A549 (cell line): ENCODE data around the gene RAPH1. TPM values are rescaled to one million over a fixed set of nuclear protein-coding genes. Genes with fewer than 3 reads are reported as not detected.

Experiments
- ATAC-seq, 2 experiments: fragments of 200-7000 bp in 1 of 2; fragments of >200 bp in 1 of 2; cut with Nextera tagmentation in 1 of 2; cut with Tn5 transposase in 1 of 2; 3 replicates each; pipeline versions ENCODE4 v1.8.0 to v1.9.1; 2018 to 2020; ENCODE audit warnings: mild to moderate bottlenecking in 1 of 2, moderate library complexity in 1 of 2
- CTCF ChIA-PET: fragments of 300-600 bp; sonication (Branson Sonifier 250); formaldehyde crosslinking; extraction: SDS; loops from one replicate; lab custom pipeline; 2021; ENCODE audit warnings: antibody characterized with exemption, inconsistent platforms; lab: Yijun Ruan, JAX
- POLR2A ChIA-PET: fragments of 350-600 bp; formaldehyde crosslinking; extraction: SDS; loops from one replicate; lab custom pipeline; 2021; ENCODE audit warnings: antibody characterized with exemption, inconsistent platforms; lab: Yijun Ruan, JAX
- DNase-seq, 2 experiments: peaks; one replicate each; pipeline versions ENCODE4 v3.0.0 to v3.0.0-alpha.2; 2011 to 2016; ENCODE audit warnings: low read depth in 1 of 2, low spot score in 1 of 2
- FAIRE-seq: peaks from 2 replicates; lab custom pipeline; 2011; peaks lifted over from hg19 to GRCh38; lab: Jason Lieb, UNC
- H3K27ac ChIP-seq, 2 experiments: fragments of >200 bp; sonication (Bioruptor Twin); formaldehyde crosslinking; 3 replicates each; pipeline ENCODE4 v1.5.1; 2016 to 2017
- H3K4me1 ChIP-seq: fragments of >200 bp; sonication (Bioruptor Twin); formaldehyde crosslinking; 3 replicates; pipeline ENCODE4 v1.6.1; 2016
- H3K4me2 ChIP-seq: fragments of >200 bp; sonication (Bioruptor Twin); formaldehyde crosslinking; 3 replicates; pipeline ENCODE4 v1.6.1; 2016
- H3K4me3 ChIP-seq: fragments of >200 bp; sonication (Bioruptor Twin); formaldehyde crosslinking; 3 replicates; pipeline ENCODE4 v1.5.1; 2016
- H3K9me3 ChIP-seq: fragments of >200 bp; sonication (Bioruptor Twin); formaldehyde crosslinking; 3 replicates; pipeline ENCODE4 v1.6.1; 2016
- ATOH8 ChIP-seq: fragments of 250-450 bp; sonication (Bioruptor Pico); IDR thresholded peaks from 2 replicates; pipeline ENCODE4 v1.5.0; 2020; ENCODE audit warnings: low read depth, mild to moderate bottlenecking, moderate library complexity
- EHF ChIP-seq: fragments of 250-450 bp; sonication (Bioruptor Pico); IDR thresholded peaks from 2 replicates; pipeline ENCODE4 v1.5.0; 2020; ENCODE audit warnings: mild to moderate bottlenecking
- ELK1 ChIP-seq: fragments of 150-350 bp; IDR thresholded peaks from 2 replicates; pipeline ENCODE4 v1.6.1; 2014; ENCODE audit warnings: low read depth, mild to moderate bottlenecking, low read length
- ESRRA ChIP-seq: fragments of 150-350 bp; IDR thresholded peaks from 2 replicates; pipeline ENCODE4 v1.6.1; 2014; ENCODE audit warnings: mild to moderate bottlenecking, low read length, borderline replicate concordance
- FOXS1 ChIP-seq: fragments of 250-450 bp; sonication (Bioruptor Pico); IDR thresholded peaks from 2 replicates; pipeline ENCODE4 v1.5.0; 2020; ENCODE audit warnings: mild to moderate bottlenecking, moderate library complexity
- HDAC2 ChIP-seq: fragments of 200-600 bp; sonication (generic); IDR thresholded peaks from 2 replicates; pipeline ENCODE4 v1.6.1; 2016
- HES2 ChIP-seq: fragments of >200 bp; sonication (Bioruptor Twin); formaldehyde crosslinking; IDR thresholded peaks from 2 replicates; pipeline ENCODE4 v1.6.1; 2016
- HMGXB4 ChIP-seq: fragments of 250-450 bp; sonication (Bioruptor Pico); IDR thresholded peaks from 2 replicates; pipeline ENCODE4 v1.5.0; 2021; ENCODE audit warnings: mild to moderate bottlenecking, moderate library complexity, borderline replicate concordance
- HOXA7 ChIP-seq: fragments of 250-450 bp; sonication (Bioruptor Pico); IDR thresholded peaks from 2 replicates; pipeline ENCODE4 v1.5.0; 2020; ENCODE audit warnings: mild to moderate bottlenecking, moderate library complexity
- KDM5A ChIP-seq: fragments of 200-600 bp; sonication (generic); IDR thresholded peaks from 2 replicates; pipeline ENCODE4 v1.6.1; 2016; ENCODE audit warnings: antibody characterized with exemption, mild to moderate bottlenecking
- NFE2L2 ChIP-seq: fragments of 150-350 bp; conservative IDR thresholded peaks from 2 replicates; pipeline ENCODE4 v1.6.1; 2014; ENCODE audit warnings: low read length
- NPAS2 ChIP-seq: fragments of 250-450 bp; sonication (Bioruptor Pico); IDR thresholded peaks from 2 replicates; pipeline ENCODE4 v1.8.0; 2022; ENCODE audit warnings: mild to moderate bottlenecking, moderate library complexity, borderline replicate concordance
- PHF8 ChIP-seq: fragments of 200-600 bp; sonication (generic); IDR thresholded peaks from 2 replicates; pipeline ENCODE4 v1.6.1; 2016; ENCODE audit warnings: low read depth, mild to moderate bottlenecking, antibody characterized with exemption, moderate library complexity, borderline replicate concordance
- RAD21 ChIP-seq, 2 experiments: fragments of >200 bp in 1 of 2; sonication (Bioruptor Twin) in 1 of 2; formaldehyde crosslinking in 1 of 2; IDR thresholded peaks in 1 of 2; conservative IDR thresholded peaks in 1 of 2; 2 replicates in 1 of 2; 3 replicates in 1 of 2; pipeline ENCODE4 v1.6.1; 2012 to 2018; ENCODE audit warnings: inconsistent platforms in 1 of 2
- REST ChIP-seq: fragments of 200-600 bp; sonication (generic); IDR thresholded peaks from 2 replicates; pipeline ENCODE4 v1.6.1; 2016; ENCODE audit warnings: antibody characterized with exemption, mild to moderate bottlenecking, moderate library complexity
- SREBF2 ChIP-seq: fragments of 450-650 bp; IDR thresholded peaks from 2 replicates; pipeline ENCODE4 v1.6.1; 2014; ENCODE audit warnings: mild to moderate bottlenecking, moderate library complexity
- USF2 ChIP-seq: fragments of 450-650 bp; IDR thresholded peaks from 2 replicates; pipeline ENCODE4 v1.6.1; 2014; ENCODE audit warnings: antibody characterized with exemption
- ZC3H11A ChIP-seq: fragments of 450-650 bp; IDR thresholded peaks from 2 replicates; pipeline ENCODE4 v1.6.1; 2014; ENCODE audit warnings: antibody characterized with exemption, mild to moderate bottlenecking
- WGBS: methylation state at CpG from one replicate; pipeline ENCODE4 v1.1.6; 2017; ENCODE audit errors: missing lambda C conversion rate; 5-methylcytosine and 5-hydroxymethylcytosine counted together
- polyA plus RNA-seq, 4 experiments: library from polyadenylated mRNA; depleted of rRNA in 3 of 4; stranded (reverse); fragments of >200 nt; fragmentation: RNase III in 1 of 4; extraction: RNeasy Plus Mini Kit Qiagen cat#74134 plus additional on column Dnase treatment in 1 of 4; gene quantifications; 2 replicates in 3 of 4; 3 replicates in 1 of 4; pipeline ENCODE4 v1.2.3, GENCODE V29; 2011 to 2017

Gene RAPH1
- polyA plus RNA-seq, 2 of the 4 experiments (the other 2 are of a cell fraction) = 6.3 to 7.3 TPM

GRCh38 chr2:203450561-203450960, 84.5 kb downstream of the RAPH1 start:
- 79% methylated on average over 3 of the region's 3 CpGs for WGBS
- CTCF ChIA-PET = interaction anchor here (0.6 kb wide), 1 partner anchor 15 kb away, joined by 4 read pairs; no protein-coding TSS in a partner anchor
- H3K27ac ChIP-seq = peak overlapping the region in 1 of 2 experiments; percentile 34; a peak in 1 of 6 replicates
- DNase-seq = no peak
- POLR2A ChIA-PET = interaction anchor here (0.7 kb wide), 1 partner anchor 201 kb away, joined by 3 read pairs; no protein-coding TSS in a partner anchor
- no peak; a peak in 1 of 6 replicates for ATAC-seq
- H3K4me2 ChIP-seq = peak overlapping the region; percentile 47
- TF ChIP-seq NFE2L2 = no peak
- TF ChIP-seq SREBF2 = no peak
- TF ChIP-seq ELK1 = no peak
- TF ChIP-seq HDAC2 = no peak
- no peak for TF ChIP-seq KDM5A
- no peak for TF ChIP-seq ATOH8 (CRISPR knock-in tag)
- no peak for TF ChIP-seq HOXA7 (CRISPR knock-in tag)
- no peak for TF ChIP-seq EHF (CRISPR knock-in tag)
- TF ChIP-seq HMGXB4 (CRISPR knock-in tag) = no peak
- TF ChIP-seq ZC3H11A = no peak
- TF ChIP-seq PHF8 = no peak
- no peak for TF ChIP-seq NPAS2 (CRISPR knock-in tag)
- no peak for TF ChIP-seq USF2
- TF ChIP-seq HES2 = no peak
- no peak for TF ChIP-seq REST
- no peak for TF ChIP-seq ESRRA
- no peak for TF ChIP-seq FOXS1 (CRISPR knock-in tag)
- no peak for TF ChIP-seq RAD21 (conservative IDR thresholded peaks at IDR 0.05 in 1 of 2, IDR thresholded peaks at IDR 0.05 in 1 of 2)
- H3K9me3 ChIP-seq = no peaks in the 10 kb centered on the region
- no peak overlapping the region for H3K4me3 ChIP-seq
- H3K4me1 ChIP-seq = peaks cover 20% of the 10 kb centered on the region
- no peak for FAIRE-seq
